ENCODE results near the gene RPL15.

DNA sequence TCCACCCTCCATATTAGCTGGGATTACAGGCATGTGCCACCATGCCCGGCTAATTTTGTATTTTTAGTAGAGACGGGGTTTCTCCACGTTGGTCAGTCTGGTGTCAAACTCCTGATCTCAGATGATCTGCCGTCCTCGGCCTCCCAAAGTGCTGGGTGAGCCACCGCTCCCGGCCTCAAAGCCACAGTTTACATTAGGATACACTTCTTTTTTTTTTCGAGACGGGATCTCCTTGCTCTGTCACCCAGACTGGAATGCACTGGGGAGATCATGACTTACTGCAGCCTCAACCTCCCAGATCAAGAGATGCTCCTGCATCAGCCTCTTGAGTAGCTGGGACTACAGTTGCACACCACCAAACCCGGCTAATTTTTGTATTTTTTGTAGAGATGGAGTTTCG is 25.6 kb downstream of the RPL15 start:
- TF ChIP-seq POLR2A (IDR thresholded peaks at IDR 0.05): no peak
- TF ChIP-seq, protein P1, sequence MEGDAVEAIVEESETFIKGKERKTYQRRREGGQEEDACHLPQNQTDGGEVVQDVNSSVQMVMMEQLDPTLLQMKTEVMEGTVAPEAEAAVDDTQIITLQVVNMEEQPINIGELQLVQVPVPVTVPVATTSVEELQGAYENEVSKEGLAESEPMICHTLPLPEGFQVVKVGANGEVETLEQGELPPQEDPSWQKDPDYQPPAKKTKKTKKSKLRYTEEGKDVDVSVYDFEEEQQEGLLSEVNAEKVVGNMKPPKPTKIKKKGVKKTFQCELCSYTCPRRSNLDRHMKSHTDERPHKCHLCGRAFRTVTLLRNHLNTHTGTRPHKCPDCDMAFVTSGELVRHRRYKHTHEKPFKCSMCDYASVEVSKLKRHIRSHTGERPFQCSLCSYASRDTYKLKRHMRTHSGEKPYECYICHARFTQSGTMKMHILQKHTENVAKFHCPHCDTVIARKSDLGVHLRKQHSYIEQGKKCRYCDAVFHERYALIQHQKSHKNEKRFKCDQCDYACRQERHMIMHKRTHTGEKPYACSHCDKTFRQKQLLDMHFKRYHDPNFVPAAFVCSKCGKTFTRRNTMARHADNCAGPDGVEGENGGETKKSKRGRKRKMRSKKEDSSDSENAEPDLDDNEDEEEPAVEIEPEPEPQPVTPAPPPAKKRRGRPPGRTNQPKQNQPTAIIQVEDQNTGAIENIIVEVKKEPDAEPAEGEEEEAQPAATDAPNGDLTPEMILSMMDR (IDR thresholded peaks at IDR 0.05): no peak
